GM12878 (cell line): ENCODE data around the gene NMT1.

Experiments
- CREM ChIP-seq: IDR thresholded peaks from 2 replicates; pipeline ENCODE4 v1.6.1; 2014; ENCODE audit warnings: antibody characterized with exemption, low read depth
- ETV6 ChIP-seq, 2 experiments: fragments of 450-650 bp in 1 of 2; IDR thresholded peaks in 1 of 2; conservative IDR thresholded peaks in 1 of 2; 2 replicates each; pipeline ENCODE4 v1.6.1; 2014; ENCODE audit warnings: antibody characterized with exemption in 1 of 2, borderline replicate concordance in 1 of 2, low read depth in 1 of 2, mild to moderate bottlenecking in 1 of 2, moderate library complexity in 1 of 2

DNA sequence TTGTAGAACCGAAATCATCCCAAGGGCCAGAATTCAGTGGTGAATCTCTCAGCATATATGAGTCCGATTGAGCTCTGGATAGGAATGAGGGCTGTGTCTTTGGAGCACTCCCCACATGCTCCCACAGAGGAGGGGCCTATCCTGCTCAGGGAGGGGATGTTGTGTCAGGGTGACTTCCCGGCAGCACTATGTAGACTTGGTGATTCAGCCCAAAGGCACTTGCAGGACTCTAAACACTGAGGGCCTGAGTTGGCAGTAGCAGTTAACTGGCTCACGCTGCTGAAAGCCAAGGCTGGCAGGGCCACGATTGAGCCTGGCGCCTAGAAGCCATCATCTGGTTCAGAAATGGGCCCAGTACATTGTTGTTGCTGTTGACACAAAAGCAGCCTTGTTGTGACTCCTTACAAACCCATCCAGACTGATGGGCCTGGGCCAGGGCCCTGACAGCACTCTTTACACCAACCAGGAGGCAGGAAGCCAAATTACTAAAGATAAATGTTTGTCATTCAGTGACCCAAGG lies 31.9 kb downstream of the NMT1 start:
- TF ChIP-seq ETV6 (conservative IDR thresholded peaks at IDR 0.05 in 1 of 2, IDR thresholded peaks at IDR 0.05 in 1 of 2; ENCODE audit: borderline replicate concordance in 1 of 2, low read depth in 1 of 2) (no peak), CREM (no peak)
